ENCODE measurements around the gene TSPEAR.

DNA sequence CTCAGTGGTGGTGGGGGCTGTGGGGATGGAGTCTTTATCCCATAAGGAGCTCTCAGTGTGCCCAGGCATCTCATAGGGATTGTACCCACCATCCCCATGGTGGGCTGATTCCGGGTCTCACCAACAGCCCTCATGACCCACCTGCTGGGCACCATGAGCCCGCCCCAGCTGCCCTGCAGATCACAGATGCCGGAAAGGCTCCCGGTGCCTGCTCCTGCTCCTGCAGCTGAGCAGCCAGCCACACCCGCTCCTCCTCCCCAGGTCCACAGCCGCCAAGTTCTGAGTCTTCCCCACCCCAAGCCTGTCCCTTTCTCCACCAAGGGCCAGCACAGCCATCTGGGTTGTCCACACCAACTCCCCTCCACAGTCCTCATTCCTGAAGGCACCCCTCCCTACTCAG lies 15.5 kb upstream of the TSPEAR start:
- TF ChIP-seq, protein P1, sequence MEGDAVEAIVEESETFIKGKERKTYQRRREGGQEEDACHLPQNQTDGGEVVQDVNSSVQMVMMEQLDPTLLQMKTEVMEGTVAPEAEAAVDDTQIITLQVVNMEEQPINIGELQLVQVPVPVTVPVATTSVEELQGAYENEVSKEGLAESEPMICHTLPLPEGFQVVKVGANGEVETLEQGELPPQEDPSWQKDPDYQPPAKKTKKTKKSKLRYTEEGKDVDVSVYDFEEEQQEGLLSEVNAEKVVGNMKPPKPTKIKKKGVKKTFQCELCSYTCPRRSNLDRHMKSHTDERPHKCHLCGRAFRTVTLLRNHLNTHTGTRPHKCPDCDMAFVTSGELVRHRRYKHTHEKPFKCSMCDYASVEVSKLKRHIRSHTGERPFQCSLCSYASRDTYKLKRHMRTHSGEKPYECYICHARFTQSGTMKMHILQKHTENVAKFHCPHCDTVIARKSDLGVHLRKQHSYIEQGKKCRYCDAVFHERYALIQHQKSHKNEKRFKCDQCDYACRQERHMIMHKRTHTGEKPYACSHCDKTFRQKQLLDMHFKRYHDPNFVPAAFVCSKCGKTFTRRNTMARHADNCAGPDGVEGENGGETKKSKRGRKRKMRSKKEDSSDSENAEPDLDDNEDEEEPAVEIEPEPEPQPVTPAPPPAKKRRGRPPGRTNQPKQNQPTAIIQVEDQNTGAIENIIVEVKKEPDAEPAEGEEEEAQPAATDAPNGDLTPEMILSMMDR (IDR thresholded peaks at IDR 0.05): no peak
- TF ChIP-seq POLR2AphosphoS5 (IDR thresholded peaks at IDR 0.05; ENCODE audit: low read depth, low read length): no peak
- no peak for TF ChIP-seq TCF7L2 (IDR thresholded peaks at IDR 0.05; ENCODE audit: low read depth, low read length)
- TF ChIP-seq, protein P2, sequence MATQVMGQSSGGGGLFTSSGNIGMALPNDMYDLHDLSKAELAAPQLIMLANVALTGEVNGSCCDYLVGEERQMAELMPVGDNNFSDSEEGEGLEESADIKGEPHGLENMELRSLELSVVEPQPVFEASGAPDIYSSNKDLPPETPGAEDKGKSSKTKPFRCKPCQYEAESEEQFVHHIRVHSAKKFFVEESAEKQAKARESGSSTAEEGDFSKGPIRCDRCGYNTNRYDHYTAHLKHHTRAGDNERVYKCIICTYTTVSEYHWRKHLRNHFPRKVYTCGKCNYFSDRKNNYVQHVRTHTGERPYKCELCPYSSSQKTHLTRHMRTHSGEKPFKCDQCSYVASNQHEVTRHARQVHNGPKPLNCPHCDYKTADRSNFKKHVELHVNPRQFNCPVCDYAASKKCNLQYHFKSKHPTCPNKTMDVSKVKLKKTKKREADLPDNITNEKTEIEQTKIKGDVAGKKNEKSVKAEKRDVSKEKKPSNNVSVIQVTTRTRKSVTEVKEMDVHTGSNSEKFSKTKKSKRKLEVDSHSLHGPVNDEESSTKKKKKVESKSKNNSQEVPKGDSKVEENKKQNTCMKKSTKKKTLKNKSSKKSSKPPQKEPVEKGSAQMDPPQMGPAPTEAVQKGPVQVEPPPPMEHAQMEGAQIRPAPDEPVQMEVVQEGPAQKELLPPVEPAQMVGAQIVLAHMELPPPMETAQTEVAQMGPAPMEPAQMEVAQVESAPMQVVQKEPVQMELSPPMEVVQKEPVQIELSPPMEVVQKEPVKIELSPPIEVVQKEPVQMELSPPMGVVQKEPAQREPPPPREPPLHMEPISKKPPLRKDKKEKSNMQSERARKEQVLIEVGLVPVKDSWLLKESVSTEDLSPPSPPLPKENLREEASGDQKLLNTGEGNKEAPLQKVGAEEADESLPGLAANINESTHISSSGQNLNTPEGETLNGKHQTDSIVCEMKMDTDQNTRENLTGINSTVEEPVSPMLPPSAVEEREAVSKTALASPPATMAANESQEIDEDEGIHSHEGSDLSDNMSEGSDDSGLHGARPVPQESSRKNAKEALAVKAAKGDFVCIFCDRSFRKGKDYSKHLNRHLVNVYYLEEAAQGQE (IDR thresholded peaks at IDR 0.05; ENCODE audit: insufficient read depth in 1 of 2, low read depth in 2 of 2, low read length in 1 of 2): no peak
- TF ChIP-seq SIN3A (IDR thresholded peaks at IDR 0.05; ENCODE audit: borderline replicate concordance, insufficient read depth, low read depth, low read length): no peak
